GM21447 (cell line): Measurements from ENCODE around the gene GPER1.
"Not testable (repeated sequence)": the region's sequence is repeated elsewhere in the genome, so short reads cannot be mapped to it uniquely, and the experiment has no call there.

Experiments used
- ATAC-seq: cut with Tn5 transposase; IDR thresholded peaks from one replicate; pipeline ENCODE4 v1.9.1; 2021; ENCODE audit not compliant: unreplicated experiment

GPER1 gene

GRCh38 chr7:1068013-1068412 lies 19.9 kb upstream of the GPER1 start:
- ATAC-seq: no peak

- ATAC-seq: no peak
These were observed 19.3 kb upstream of the GPER1 start for GRCh38 chr7:1068619-1069018.

GRCh38 chr7:1070544-1071011 lies 17.3 kb upstream of the GPER1 start:
- ATAC-seq: no peak

GRCh38 chr7:1071731-1072254 lies 16.1 kb upstream of the GPER1 start:
- ATAC-seq: no peak

- ATAC-seq: no peak
These were observed 14.6 kb upstream of the GPER1 start for GRCh38 chr7:1073142-1073977.

GRCh38 chr7:1074018-1074417 lies 13.9 kb upstream of the GPER1 start:
- not testable (repeated sequence) for ATAC-seq

- ATAC-seq: no peak
These were observed 13.1 kb upstream of the GPER1 start for GRCh38 chr7:1074593-1075431.

- ATAC-seq: no peak
These were observed 11.5 kb upstream of the GPER1 start for GRCh38 chr7:1076184-1077072.

- ATAC-seq: no peak
These were observed 9.4 kb upstream of the GPER1 start for GRCh38 chr7:1078519-1078918.

- no peak for ATAC-seq
These were observed 8.9 kb upstream of the GPER1 start for GRCh38 chr7:1078985-1079384.

- ATAC-seq: no peak
These were observed 8.4 kb upstream of the GPER1 start for GRCh38 chr7:1079546-1079945.

- no peak for ATAC-seq
These were observed 7.5 kb upstream of the GPER1 start for GRCh38 chr7:1080252-1080920.

- no peak for ATAC-seq
These were observed 7.0 kb upstream of the GPER1 start for GRCh38 chr7:1080921-1081255.

- no peak for ATAC-seq
These were observed 6.6 kb upstream of the GPER1 start for GRCh38 chr7:1081336-1081735.

GRCh38 chr7:1081931-1082401 lies 5.9 kb upstream of the GPER1 start:
- no peak for ATAC-seq

- ATAC-seq: no peak
These were observed 3.9 kb upstream of the GPER1 start for GRCh38 chr7:1083729-1084657.

GRCh38 chr7:1085266-1085665 lies 2.6 kb upstream of the GPER1 start:
- ATAC-seq: no peak

GRCh38 chr7:1085910-1086421 lies 1.9 kb upstream of the GPER1 start:
- ATAC-seq: no peak
